Fibroblast of lung (primary cell): ENCODE results near the gene STX1A. TPM values are rescaled to one million over a fixed set of nuclear protein-coding genes. Genes with fewer than 3 reads are reported as not detected.
A peak's percentile ranks its signal among the peaks of the same experiment; 100 is the strongest.

Experiments
- DNase-seq, 2 donors: peaks; one replicate each; pipeline versions ENCODE4 v3.0.0 to v3.0.0-alpha.2; 2010; ENCODE audit warnings: low read depth in 2 of 2
- H2AFZ ChIP-seq: 2 replicates; pipeline ENCODE4 v1.5.1; 2012; ENCODE audit warnings: low read length, control low read depth, inconsistent platforms
- H3K27ac ChIP-seq: 2 replicates; pipeline ENCODE4 v1.5.1; 2011; ENCODE audit warnings: low read length, control low read depth; ENCODE audit not compliant: insufficient read depth
- H3K27me3 ChIP-seq: 2 replicates; pipeline ENCODE4 v1.5.1; 2011; ENCODE audit warnings: mild to moderate bottlenecking, low read length; ENCODE audit not compliant: control insufficient read depth, insufficient read depth
- H3K36me3 ChIP-seq: 2 replicates; pipeline ENCODE4 v1.5.1; 2011; ENCODE audit warnings: low read length; ENCODE audit not compliant: control insufficient read depth, insufficient read depth
- H3K4me1 ChIP-seq: 2 replicates; pipeline ENCODE4 v1.5.1; 2011; ENCODE audit warnings: low read length; ENCODE audit not compliant: control insufficient read depth, insufficient read depth; ENCODE audit errors: extremely low read depth
- H3K4me2 ChIP-seq: 2 replicates; pipeline ENCODE4 v1.5.1; 2011; ENCODE audit warnings: low read length, control low read depth; ENCODE audit not compliant: insufficient read depth; ENCODE audit errors: extremely low read depth
- H3K4me3 ChIP-seq, 4 experiments: fragments of 200-600 bp in 1 of 4; sonication (generic) in 1 of 4; replicated peaks in 1 of 4; 2 replicates each; pipeline ENCODE4 v1.5.1; 2011 to 2016; ENCODE audit warnings: low read length in 4 of 4, low read depth in 3 of 4, mild to moderate bottlenecking in 3 of 4, control low read depth in 2 of 4, inconsistent platforms in 1 of 4, mixed read lengths in 1 of 4; ENCODE audit not compliant: insufficient read depth in 1 of 4; ENCODE audit errors: control extremely low read depth in 1 of 4
- H3K79me2 ChIP-seq: 2 replicates; pipeline ENCODE4 v1.5.1; 2012; ENCODE audit warnings: mild to moderate bottlenecking, low read length, inconsistent platforms; ENCODE audit not compliant: control insufficient read depth, insufficient read depth
- H3K9ac ChIP-seq: 2 replicates; pipeline ENCODE4 v1.5.1; 2011; ENCODE audit warnings: mild to moderate bottlenecking, low read length, control low read depth; ENCODE audit not compliant: insufficient read depth
- H3K9me3 ChIP-seq: 2 replicates; pipeline ENCODE4 v1.5.1; 2012; ENCODE audit warnings: low read depth, low read length; ENCODE audit not compliant: control insufficient read depth, insufficient read depth
- H4K20me1 ChIP-seq: 2 replicates; pipeline ENCODE4 v1.5.1; 2011; ENCODE audit warnings: low read length; ENCODE audit not compliant: control insufficient read depth, insufficient read depth; ENCODE audit errors: extremely low read depth
- EZH2 ChIP-seq: IDR thresholded peaks from 2 replicates; pipeline ENCODE4 v1.5.1; 2012; ENCODE audit warnings: low read length, control low read depth, mild to moderate bottlenecking; ENCODE audit errors: missing control alignments
- polyA plus RNA-seq, 2 donors: library from polyadenylated mRNA; depleted of rRNA in 1 of 2; stranded (reverse) in 1 of 2; unstranded in 1 of 2; fragments of >200 nt; gene quantifications; 2 replicates each; pipeline ENCODE4 v1.2.1, GENCODE V29; 2011 to 2012; ENCODE audit warnings: missing spikeins in 1 of 2
- total RNA-seq: library from RNA; depleted of rRNA; stranded (reverse); fragments of >200 nt; gene quantifications from 2 replicates; pipeline ENCODE4 v1.2.1, GENCODE V29; 2014
- TF ChIP-seq, protein P1 (sequence below), 2 donors: IDR thresholded peaks in 1 of 2; conservative IDR thresholded peaks in 1 of 2; 1 replicate in 1 of 2; 2 replicates in 1 of 2; pipeline ENCODE4 v1.5.1; 2011 to 2012; ENCODE audit warnings: low read length in 2 of 2, control low read depth in 1 of 2, inconsistent platforms in 1 of 2, low read depth in 1 of 2, mild to moderate bottlenecking in 1 of 2

Gene STX1A
- total and polyA plus RNA-seq, 2 donors (not counting 1 experiment from before 2014, with no cell fraction given), result 7.8 to 8.1 TPM

DNA sequence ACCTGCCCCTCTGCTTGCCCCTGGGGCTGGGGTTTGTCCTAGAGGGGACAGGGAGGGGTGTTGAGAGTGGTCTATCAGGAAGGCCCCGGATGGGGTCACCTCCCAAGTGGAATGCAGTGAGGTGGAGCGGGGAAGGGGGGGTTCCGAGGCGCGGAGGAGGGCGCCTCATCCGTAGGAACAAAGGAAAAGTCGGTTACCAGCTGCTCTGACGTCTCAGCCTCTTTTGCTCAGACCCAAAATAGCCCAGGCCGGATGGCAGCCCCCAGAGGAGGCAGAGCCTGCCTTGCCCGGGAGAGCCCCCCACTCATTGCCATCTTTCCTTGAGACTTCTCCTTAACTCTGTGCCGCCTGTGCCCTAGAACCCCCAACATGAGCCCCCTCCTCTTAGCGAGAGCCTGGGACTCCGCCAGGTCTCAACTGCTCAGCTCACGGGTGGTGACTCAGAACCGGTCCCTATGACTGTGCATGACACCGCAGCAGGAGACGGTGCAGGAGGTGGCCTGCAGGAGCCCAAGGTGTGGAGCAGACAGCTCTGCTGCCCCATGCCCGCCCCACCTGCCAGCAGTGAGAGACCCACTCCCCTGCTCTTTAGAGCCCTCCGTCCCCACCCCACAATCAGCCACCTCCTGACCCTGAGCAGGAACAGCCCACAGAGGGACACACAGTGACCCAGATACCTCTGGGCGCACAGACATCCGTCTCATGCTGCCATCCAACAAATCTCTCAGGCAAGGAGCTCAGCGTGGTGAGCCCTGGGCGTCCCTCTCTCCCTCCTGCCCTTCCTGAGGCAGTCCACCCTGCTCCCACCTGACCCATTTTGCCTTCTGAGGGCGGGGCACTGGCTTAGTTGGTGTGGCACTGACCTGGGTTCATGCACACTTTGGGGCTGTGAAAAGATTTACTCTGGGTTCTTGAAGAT is 13.1 kb downstream of the STX1A start:
- Histone ChIP-seq H3K27me3 (no peaks in the 10 kb centered on the region), H3K9ac (no peak overlapping the region), H3K79me2 (peaks cover 18% of the 10 kb centered on the region), H3K36me3 (peaks cover 23% of the 10 kb centered on the region), H4K20me1 (no peaks in the 10 kb centered on the region), H3K4me3 (no peak overlapping the region), H2AFZ (no peak overlapping the region), H3K9me3 (no peaks in the 10 kb centered on the region), H3K4me2 (no peak overlapping the region), H3K4me1 (no peaks in the 10 kb centered on the region), H3K27ac (no peak overlapping the region)
- peak in 1 of 2 donors; percentile 74 for DNase-seq
- TF ChIP-seq, protein P1, sequence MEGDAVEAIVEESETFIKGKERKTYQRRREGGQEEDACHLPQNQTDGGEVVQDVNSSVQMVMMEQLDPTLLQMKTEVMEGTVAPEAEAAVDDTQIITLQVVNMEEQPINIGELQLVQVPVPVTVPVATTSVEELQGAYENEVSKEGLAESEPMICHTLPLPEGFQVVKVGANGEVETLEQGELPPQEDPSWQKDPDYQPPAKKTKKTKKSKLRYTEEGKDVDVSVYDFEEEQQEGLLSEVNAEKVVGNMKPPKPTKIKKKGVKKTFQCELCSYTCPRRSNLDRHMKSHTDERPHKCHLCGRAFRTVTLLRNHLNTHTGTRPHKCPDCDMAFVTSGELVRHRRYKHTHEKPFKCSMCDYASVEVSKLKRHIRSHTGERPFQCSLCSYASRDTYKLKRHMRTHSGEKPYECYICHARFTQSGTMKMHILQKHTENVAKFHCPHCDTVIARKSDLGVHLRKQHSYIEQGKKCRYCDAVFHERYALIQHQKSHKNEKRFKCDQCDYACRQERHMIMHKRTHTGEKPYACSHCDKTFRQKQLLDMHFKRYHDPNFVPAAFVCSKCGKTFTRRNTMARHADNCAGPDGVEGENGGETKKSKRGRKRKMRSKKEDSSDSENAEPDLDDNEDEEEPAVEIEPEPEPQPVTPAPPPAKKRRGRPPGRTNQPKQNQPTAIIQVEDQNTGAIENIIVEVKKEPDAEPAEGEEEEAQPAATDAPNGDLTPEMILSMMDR (conservative IDR thresholded peaks at IDR 0.05 in 1 of 2, IDR thresholded peaks at IDR 0.05 in 1 of 2; ENCODE audit: low read depth in 1 of 2, low read length in 2 of 2), result no peak
- TF ChIP-seq EZH2, result no peak

DNA sequence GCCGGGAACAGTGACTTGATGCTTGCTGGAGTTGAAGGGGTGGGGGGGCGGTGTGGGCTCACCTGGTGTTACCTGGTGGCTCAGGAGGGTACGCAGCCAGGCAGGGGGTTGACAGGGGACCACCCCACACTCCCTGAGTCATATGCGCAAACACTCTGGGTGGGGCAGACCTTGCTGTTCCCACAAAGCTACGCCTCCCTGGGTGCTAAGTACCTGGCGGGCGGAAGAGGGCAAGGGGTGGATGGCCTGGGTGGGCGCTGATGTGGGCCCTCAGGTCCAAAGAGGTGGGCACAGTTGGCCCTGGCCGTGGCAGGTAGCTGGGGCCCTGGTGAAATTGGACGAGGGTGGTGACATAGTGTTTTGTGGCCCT is 13.9 kb downstream of the STX1A start:
- H3K27me3 ChIP-seq, result no peaks in the 10 kb centered on the region
- no peak overlapping the region for H3K4me3 ChIP-seq
- H3K9me3 ChIP-seq, result no peaks in the 10 kb centered on the region
- H3K4me2 ChIP-seq, result no peak overlapping the region
- no peaks in the 10 kb centered on the region for H4K20me1 ChIP-seq
- DNase-seq, result no peak
- peaks cover 23% of the 10 kb centered on the region for H3K36me3 ChIP-seq
- no peaks in the 10 kb centered on the region for H3K4me1 ChIP-seq
- no peak overlapping the region for H3K9ac ChIP-seq
- H3K79me2 ChIP-seq, result peaks cover 15% of the 10 kb centered on the region
- H2AFZ ChIP-seq, result no peak overlapping the region
- TF ChIP-seq, protein P1 (conservative IDR thresholded peaks at IDR 0.05 in 1 of 2, IDR thresholded peaks at IDR 0.05 in 1 of 2; ENCODE audit: low read depth in 1 of 2, low read length in 2 of 2), result no peak
- no peak for TF ChIP-seq EZH2
- no peak overlapping the region for H3K27ac ChIP-seq

DNA sequence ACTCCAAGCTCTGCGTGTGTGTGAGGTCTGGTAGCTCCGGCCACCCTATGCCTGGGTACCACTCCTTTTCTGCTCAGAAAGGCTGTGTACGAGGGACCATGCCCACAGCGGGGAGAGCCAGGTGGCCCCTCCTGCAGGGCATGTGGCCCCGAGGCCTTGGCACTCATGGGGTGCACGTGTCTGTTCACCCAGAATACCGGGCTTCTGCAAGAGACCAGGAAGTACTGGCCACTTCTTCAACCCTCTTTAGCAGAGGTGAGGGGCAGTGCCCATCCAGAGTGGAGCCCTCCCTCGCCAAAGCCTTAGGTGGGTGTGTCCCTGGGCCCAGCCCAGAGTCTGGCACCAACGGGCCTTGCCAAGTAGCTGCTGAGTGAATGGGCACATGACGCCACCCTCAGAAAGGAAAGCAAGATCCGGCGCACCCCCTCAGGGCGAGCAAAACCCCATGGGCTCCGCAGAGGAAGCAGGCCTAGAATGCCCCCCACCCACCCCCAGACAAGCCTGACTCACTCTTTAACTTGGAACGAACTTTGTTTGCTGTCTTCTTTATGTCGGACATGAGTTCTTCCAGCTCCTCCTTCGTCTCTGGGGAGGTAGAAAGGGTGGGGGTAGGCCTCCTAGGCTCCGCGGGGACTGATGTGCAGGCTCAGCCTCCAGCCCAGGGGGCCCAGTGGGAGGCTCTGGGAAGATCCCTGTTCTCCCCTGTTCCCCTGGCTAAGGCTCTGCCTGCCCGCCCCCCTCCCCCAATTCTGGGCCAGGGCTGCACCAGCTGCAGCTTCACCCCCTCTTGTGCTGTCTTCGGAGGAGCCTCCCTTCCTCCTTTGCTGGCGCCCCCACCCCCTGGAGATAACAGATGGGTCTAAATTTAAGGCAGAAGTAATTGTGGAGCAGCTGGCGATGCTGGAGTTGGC is 14.6 kb downstream of the STX1A start:
- TF ChIP-seq, protein P1 (conservative IDR thresholded peaks at IDR 0.05 in 1 of 2, IDR thresholded peaks at IDR 0.05 in 1 of 2; ENCODE audit: low read depth in 1 of 2, low read length in 2 of 2), result no peak
- no peak for TF ChIP-seq EZH2
- peak; percentile 47 to 87 for DNase-seq
- H3K9ac ChIP-seq, result no peak overlapping the region
- H3K27me3 ChIP-seq, result no peaks in the 10 kb centered on the region
- no peaks in the 10 kb centered on the region for H3K9me3 ChIP-seq
- no peak overlapping the region for H3K4me2 ChIP-seq
- H3K36me3 ChIP-seq, result peaks cover 27% of the 10 kb centered on the region
- H3K4me1 ChIP-seq, result no peaks in the 10 kb centered on the region
- H2AFZ ChIP-seq, result no peak overlapping the region
- peaks cover 11% of the 10 kb centered on the region for H3K79me2 ChIP-seq
- H3K27ac ChIP-seq, result no peak overlapping the region
- no peak overlapping the region for H3K4me3 ChIP-seq
- H4K20me1 ChIP-seq, result no peaks in the 10 kb centered on the region
